Mesothelial cell of epicardium (in vitro differentiated cells): ENCODE measurements around the gene OR6B3. TPM values are rescaled to one million over a fixed set of nuclear protein-coding genes. Genes with fewer than 3 reads are reported as not detected.

Experiments used
- DNase-seq, 2 experiments: peaks; one replicate each; pipeline ENCODE4 v3.0.0; 2021; ENCODE audit warnings: low spot score in 2 of 2; ENCODE audit not compliant: unreplicated experiment in 2 of 2
- H3K27ac Mint-ChIP-seq: 2 replicates; pipeline ENCODE4 v1.8.0; 2021; ENCODE audit warnings: mixed read lengths
- H3K27me3 Mint-ChIP-seq: 2 replicates; pipeline ENCODE4 v1.8.0; 2021; ENCODE audit warnings: low read depth, mixed read lengths
- H3K36me3 Mint-ChIP-seq: 2 replicates; pipeline ENCODE4 v1.8.0; 2021; ENCODE audit warnings: mixed read lengths
- H3K4me1 Mint-ChIP-seq: 2 replicates; pipeline ENCODE4 v1.8.0; 2021; ENCODE audit warnings: mixed read lengths
- H3K4me3 Mint-ChIP-seq: 2 replicates; pipeline ENCODE4 v1.8.0; 2021; ENCODE audit warnings: mild to moderate bottlenecking, moderate library complexity, mixed read lengths
- H3K9me3 Mint-ChIP-seq: 2 replicates; pipeline ENCODE4 v1.8.0; 2021; ENCODE audit warnings: mixed read lengths
- total RNA-seq: library from RNA; stranded (reverse); gene quantifications from 3 replicates; pipeline ENCODE4 v1.2.1, GENCODE V29; 2021
- TF ChIP-seq, protein P1 (sequence below): fragments of 200-600 bp; sonication (generic); IDR thresholded peaks from one replicate; pipeline ENCODE4 v1.5.0; 2021; ENCODE audit warnings: antibody characterized with exemption; ENCODE audit not compliant: unreplicated experiment

OR6B3 gene
- total RNA-seq, 1 donor from 2014 or later = not detected

GRCh38 chr2:240032406-240033329 lies 20.7 kb downstream of the OR6B3 start:
- H3K27me3 Mint-ChIP-seq = peaks cover 75% of the 10 kb centered on the region
- no peaks in the 10 kb centered on the region for H3K4me1 Mint-ChIP-seq
- H3K9me3 Mint-ChIP-seq = no peaks in the 10 kb centered on the region
- H3K4me3 Mint-ChIP-seq = no peak overlapping the region
- TF ChIP-seq, protein P1, sequence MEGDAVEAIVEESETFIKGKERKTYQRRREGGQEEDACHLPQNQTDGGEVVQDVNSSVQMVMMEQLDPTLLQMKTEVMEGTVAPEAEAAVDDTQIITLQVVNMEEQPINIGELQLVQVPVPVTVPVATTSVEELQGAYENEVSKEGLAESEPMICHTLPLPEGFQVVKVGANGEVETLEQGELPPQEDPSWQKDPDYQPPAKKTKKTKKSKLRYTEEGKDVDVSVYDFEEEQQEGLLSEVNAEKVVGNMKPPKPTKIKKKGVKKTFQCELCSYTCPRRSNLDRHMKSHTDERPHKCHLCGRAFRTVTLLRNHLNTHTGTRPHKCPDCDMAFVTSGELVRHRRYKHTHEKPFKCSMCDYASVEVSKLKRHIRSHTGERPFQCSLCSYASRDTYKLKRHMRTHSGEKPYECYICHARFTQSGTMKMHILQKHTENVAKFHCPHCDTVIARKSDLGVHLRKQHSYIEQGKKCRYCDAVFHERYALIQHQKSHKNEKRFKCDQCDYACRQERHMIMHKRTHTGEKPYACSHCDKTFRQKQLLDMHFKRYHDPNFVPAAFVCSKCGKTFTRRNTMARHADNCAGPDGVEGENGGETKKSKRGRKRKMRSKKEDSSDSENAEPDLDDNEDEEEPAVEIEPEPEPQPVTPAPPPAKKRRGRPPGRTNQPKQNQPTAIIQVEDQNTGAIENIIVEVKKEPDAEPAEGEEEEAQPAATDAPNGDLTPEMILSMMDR = no peak
- no peaks in the 10 kb centered on the region for H3K36me3 Mint-ChIP-seq
- H3K27ac Mint-ChIP-seq = no peak overlapping the region
- DNase-seq = no peak

DNA sequence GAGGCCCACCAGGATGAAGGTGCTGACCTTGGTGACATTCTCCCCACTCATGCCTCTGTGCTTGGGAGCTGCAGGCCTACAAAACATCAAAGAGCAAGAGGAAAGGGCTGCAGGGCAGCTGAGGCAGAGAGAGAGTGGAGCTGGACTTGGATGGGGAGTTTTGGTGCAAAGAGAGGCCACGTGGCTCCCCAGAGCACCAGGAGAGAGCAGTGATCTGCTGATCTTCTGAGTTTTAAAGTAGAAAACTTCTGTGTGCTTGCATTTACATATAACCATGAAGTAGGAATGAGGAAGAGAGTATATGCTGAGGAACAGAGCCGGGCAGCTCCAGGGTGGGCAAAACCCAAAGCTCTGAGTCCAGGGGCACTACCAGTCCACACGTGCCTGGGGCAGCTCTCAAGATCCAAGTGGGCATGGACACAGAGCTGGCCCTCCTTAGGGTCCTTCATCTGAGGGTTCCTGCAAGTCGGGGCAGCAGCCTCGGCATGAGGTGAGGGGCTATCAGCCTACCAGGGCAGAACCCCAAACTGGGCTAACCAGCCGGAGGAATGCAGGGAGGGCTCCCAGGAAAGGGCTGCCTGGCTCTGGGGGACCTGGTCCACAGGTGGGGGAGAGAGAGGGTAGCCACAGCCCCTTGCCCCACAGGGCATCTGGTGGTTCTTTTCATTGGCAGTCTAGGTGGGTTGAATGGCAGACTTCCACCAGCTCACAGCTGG lies 22.8 kb downstream of the OR6B3 start, which contains the start of gene OR6B2:
Gene OR6B2 (minus strand): TSS at position 51 of the 716 bp plus-strand sequence. CDS start 0 bp downstream, at position 51.
- TF ChIP-seq, protein P1 = no peak
- no peak within 1 kb of the TSS for H3K4me3 Mint-ChIP-seq
- H3K27ac Mint-ChIP-seq = no peak within 1 kb of the TSS
- H3K36me3 Mint-ChIP-seq = no peaks in the 10 kb centered on the region
- no peak for DNase-seq
- no peaks in the 10 kb centered on the region for H3K4me1 Mint-ChIP-seq
- H3K27me3 Mint-ChIP-seq = peaks cover 60% of the 10 kb centered on the region
- no peaks in the 10 kb centered on the region for H3K9me3 Mint-ChIP-seq

GRCh38 chr2:240024766-240025165 lies 28.6 kb downstream of the OR6B3 start:
- H3K4me1 Mint-ChIP-seq = peaks cover 15% of the 10 kb centered on the region
- peaks cover 7% of the 10 kb centered on the region for H3K27me3 Mint-ChIP-seq
- peak overlapping the region; percentile 96 for H3K27ac Mint-ChIP-seq
- no peaks in the 10 kb centered on the region for H3K9me3 Mint-ChIP-seq
- H3K4me3 Mint-ChIP-seq = peak overlapping the region; percentile 93
- DNase-seq = no peak
- H3K36me3 Mint-ChIP-seq = peaks cover 12% of the 10 kb centered on the region
- TF ChIP-seq, protein P1 = no peak

- no peak overlapping the region for H3K27ac Mint-ChIP-seq
- TF ChIP-seq, protein P1 = no peak
- peaks cover 15% of the 10 kb centered on the region for H3K4me1 Mint-ChIP-seq
- no peaks in the 10 kb centered on the region for H3K27me3 Mint-ChIP-seq
- peaks cover 16% of the 10 kb centered on the region for H3K36me3 Mint-ChIP-seq
- H3K9me3 Mint-ChIP-seq = no peaks in the 10 kb centered on the region
- no peak for DNase-seq
- peak overlapping the region; percentile 93 for H3K4me3 Mint-ChIP-seq
These were observed 29.5 kb downstream of the OR6B3 start for GRCh38 chr2:240023792-240024191.

DNA sequence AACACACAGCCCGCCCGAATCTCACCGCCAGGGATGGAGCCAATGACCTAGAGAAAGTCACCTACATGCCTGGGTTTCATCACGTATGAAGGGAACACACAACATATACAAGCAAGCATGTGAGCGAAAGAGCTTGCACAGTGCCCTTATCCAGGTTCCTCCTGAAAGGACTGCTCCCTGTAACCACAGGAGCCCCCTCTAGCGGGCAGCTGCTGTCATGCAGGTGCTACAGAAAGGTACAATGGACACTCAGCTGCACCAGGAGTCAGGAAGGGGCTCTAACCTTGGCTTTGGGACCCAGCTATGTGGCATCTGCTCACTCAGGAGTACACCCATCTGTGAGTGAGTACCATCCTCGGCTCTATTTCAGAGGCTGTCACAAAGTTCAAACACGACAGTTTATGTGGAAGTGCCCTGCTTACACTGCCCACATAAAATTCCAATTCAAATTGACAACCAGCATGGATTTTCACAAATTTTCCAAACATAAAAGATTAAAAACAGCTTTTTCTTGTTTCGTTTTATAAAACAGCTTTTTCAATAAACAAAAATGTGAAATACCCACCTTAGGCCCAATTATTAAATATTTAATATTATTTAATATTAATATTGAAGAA lies 31.7 kb downstream of the OR6B3 start:
- no peaks in the 10 kb centered on the region for H3K27me3 Mint-ChIP-seq
- no peak overlapping the region for H3K4me3 Mint-ChIP-seq
- peak; percentile 49 to 78 for DNase-seq
- H3K27ac Mint-ChIP-seq = no peak overlapping the region
- TF ChIP-seq, protein P1 = peak; percentile 66
- peaks cover 30% of the 10 kb centered on the region for H3K36me3 Mint-ChIP-seq
- peaks cover 15% of the 10 kb centered on the region for H3K4me1 Mint-ChIP-seq
- H3K9me3 Mint-ChIP-seq = no peaks in the 10 kb centered on the region
